Natural killer cell (primary cell): ENCODE results near the gene PHLDB2. TPM values are rescaled to one million over a fixed set of nuclear protein-coding genes. Genes with fewer than 3 reads are reported as not detected.

Source experiments
- ATAC-seq, 3 donors: fragments of 150-1000 bp in 2 of 3; fragments of 200-7000 bp in 1 of 3; cut with Tn5 transposase; 1 replicate in 1 of 3; 2 replicates in 2 of 3; pipeline ENCODE4 v1.10.0; 2021; ENCODE audit warnings: mild to moderate bottlenecking in 2 of 3, moderate library complexity in 2 of 3
- DNase-seq, 2 donors: peaks; one replicate each; pipeline versions ENCODE4 v3.0.0 to v3.0.0-alpha.2; 2013 to 2021; ENCODE audit warnings: mixed read lengths in 1 of 2
- H3K27ac ChIP-seq: one replicate; pipeline ENCODE4 v1.5.1; 2013; ENCODE audit warnings: mild to moderate bottlenecking, low read length
- H3K27me3 ChIP-seq: one replicate; pipeline ENCODE4 v1.6.1; 2013; ENCODE audit warnings: low read length; ENCODE audit not compliant: control insufficient read depth, insufficient read depth
- H3K36me3 ChIP-seq: one replicate; pipeline ENCODE4 v1.6.1; 2013; ENCODE audit warnings: low read length; ENCODE audit not compliant: control insufficient read depth, insufficient read depth
- H3K4me1 ChIP-seq: one replicate; pipeline ENCODE4 v1.6.1; 2013; ENCODE audit warnings: low read length; ENCODE audit not compliant: control insufficient read depth, insufficient read depth
- H3K4me3 ChIP-seq: one replicate; pipeline ENCODE4 v1.5.1; 2013; ENCODE audit warnings: low read length
- H3K9me3 ChIP-seq: one replicate; pipeline ENCODE4 v1.6.1; 2013; ENCODE audit warnings: low read length; ENCODE audit not compliant: control insufficient read depth, insufficient read depth
- H3K27ac Mint-ChIP-seq, 2 donors: one replicate each; pipeline ENCODE4 v1.8.0; 2022; ENCODE audit warnings: mild to moderate bottlenecking in 2 of 2, mixed read lengths in 2 of 2, moderate library complexity in 1 of 2
- H3K27me3 Mint-ChIP-seq, 2 donors: one replicate each; pipeline ENCODE4 v1.8.0; 2022; ENCODE audit warnings: low read depth in 2 of 2, mixed read lengths in 2 of 2
- H3K36me3 Mint-ChIP-seq: one replicate; pipeline ENCODE4 v1.8.0; 2022; ENCODE audit warnings: mixed read lengths
- H3K4me1 Mint-ChIP-seq, 2 donors: one replicate each; pipeline ENCODE4 v1.8.0; 2022; ENCODE audit warnings: mixed read lengths in 2 of 2
- H3K4me3 Mint-ChIP-seq: one replicate; pipeline ENCODE4 v1.8.0; 2022; ENCODE audit warnings: mild to moderate bottlenecking, moderate library complexity, mixed read lengths
- H3K9me3 Mint-ChIP-seq, 2 donors: one replicate each; pipeline ENCODE4 v1.8.0; 2022; ENCODE audit warnings: mixed read lengths in 2 of 2
- CTCF ChIP-seq: fragments of 200-600 bp; IDR thresholded peaks from one replicate; pipeline ENCODE4 v1.8.0; 2022; ENCODE audit warnings: antibody characterized with exemption
- WGBS: methylation state at CpG from one replicate; pipeline ENCODE4 v1.1.7; 2013; ENCODE audit warnings: missing lambda C conversion rate; ENCODE audit not compliant: insufficient coverage; 5-methylcytosine and 5-hydroxymethylcytosine counted together
- intact Hi-C: fragments of 100-400 bp; cut with micrococcal nuclease; formaldehyde crosslinking; loops from one replicate; pipeline ENCODE4 v1.14.2; 2022
- total RNA-seq, 4 donors: library from RNA; stranded (reverse); fragments of 120-200 nt in 1 of 4; gene quantifications; one replicate each; pipeline versions ENCODE4 v1.2.3 to v1.2.4, GENCODE V29; 2013 to 2022

Gene PHLDB2
- total RNA-seq, 3 donors from 2014 or later (not counting 1 experiment from before 2014, with no cell fraction given): 63.3 to 93.4 (median 64.0) TPM

DNA sequence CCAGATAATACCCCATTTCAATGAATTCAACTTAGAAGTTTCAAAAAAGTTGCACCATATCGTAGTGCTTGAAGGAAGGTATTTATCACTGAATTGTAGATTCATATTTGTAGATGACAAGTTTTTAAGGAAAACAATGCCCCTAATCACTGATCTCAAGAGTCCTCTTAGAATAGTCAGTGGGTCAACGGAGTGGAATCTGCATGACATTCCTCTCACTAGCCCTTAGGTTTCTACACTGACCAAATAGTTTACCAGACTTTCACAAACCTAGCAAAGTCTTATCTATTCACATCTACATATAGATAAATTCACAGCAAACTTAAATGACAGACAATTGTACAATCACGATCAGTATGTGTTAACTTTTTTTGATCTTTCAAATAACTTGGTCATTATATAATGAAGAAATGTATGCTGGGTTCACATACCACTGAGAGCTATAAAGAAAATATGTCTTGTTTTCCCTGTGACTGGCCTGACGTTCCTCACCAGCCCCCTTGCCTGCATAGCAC is 35.7 kb upstream of the PHLDB2 start:
- Mint-ChIP-seq H3K36me3 (no peaks in the 10 kb centered on the region), H3K4me1 (peaks cover 9% of the 10 kb centered on the region in 2 donors), H3K4me3 (no peak overlapping the region), H3K9me3 (peaks cover 0 to 6% of the 10 kb centered on the region in 2 donors), H3K27ac (no peak overlapping the region), H3K27me3 (no peaks in the 10 kb centered on the region)
- H3K27ac ChIP-seq: no peak overlapping the region
- ATAC-seq: no peak
- no peaks in the 10 kb centered on the region for H3K27me3 ChIP-seq
- H3K36me3 ChIP-seq: no peaks in the 10 kb centered on the region
- intact Hi-C loops: no loop called here
- 95% methylated on average over 3 of the region's 4 CpGs for WGBS
- no peak for DNase-seq
- no peak for TF ChIP-seq CTCF
- H3K4me1 ChIP-seq: no peaks in the 10 kb centered on the region
- H3K4me3 ChIP-seq: no peak overlapping the region
- no peaks in the 10 kb centered on the region for H3K9me3 ChIP-seq

- ATAC-seq (no peak), DNase-seq (no peak)
- H3K36me3 ChIP-seq: no peaks in the 10 kb centered on the region
- WGBS: 69% methylated on average over 4 of the region's 4 CpGs
- H3K27ac ChIP-seq: no peak overlapping the region
- H3K27me3 ChIP-seq: no peaks in the 10 kb centered on the region
- Mint-ChIP-seq H3K4me3 (no peak overlapping the region), H3K9me3 (peaks cover 0 to 2% of the 10 kb centered on the region in 2 donors), H3K36me3 (no peaks in the 10 kb centered on the region), H3K27ac (no peak overlapping the region), H3K27me3 (no peaks in the 10 kb centered on the region), H3K4me1 (peaks cover 9% of the 10 kb centered on the region in 2 donors)
- H3K4me3 ChIP-seq: no peak overlapping the region
- no peaks in the 10 kb centered on the region for H3K4me1 ChIP-seq
- TF ChIP-seq CTCF: no peak
- intact Hi-C loops: no loop called here
- H3K9me3 ChIP-seq: no peaks in the 10 kb centered on the region
These were observed 34.7 kb upstream of the PHLDB2 start for GRCh38 chr3:111824351-111824750.

DNA sequence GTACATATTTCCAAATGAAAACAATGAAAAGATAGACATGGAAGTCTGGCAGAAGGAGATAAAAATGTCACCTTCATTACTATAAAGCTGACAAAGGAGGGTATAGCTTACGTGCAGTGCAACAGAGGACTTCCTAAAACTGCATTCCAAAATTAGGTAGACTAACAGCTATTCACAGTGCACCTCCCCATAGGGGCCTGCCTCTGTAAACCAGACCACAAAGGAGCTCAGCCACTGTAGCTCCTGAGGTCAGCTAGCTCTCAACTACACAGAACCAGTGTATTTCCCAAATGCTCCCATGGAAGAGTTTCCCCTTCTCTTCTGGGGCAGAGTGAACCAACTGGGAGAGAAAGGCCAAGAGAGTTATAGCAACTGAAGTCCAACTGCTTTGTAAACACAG is 31.2 kb upstream of the PHLDB2 start:
- Mint-ChIP-seq H3K27me3 (no peaks in the 10 kb centered on the region), H3K4me3 (no peak overlapping the region), H3K4me1 (peaks cover 17 to 19% of the 10 kb centered on the region in 2 donors), H3K36me3 (no peaks in the 10 kb centered on the region), H3K9me3 (no peaks in the 10 kb centered on the region), H3K27ac (no peak overlapping the region)
- H3K4me1 ChIP-seq: peaks cover 4% of the 10 kb centered on the region
- WGBS: 75% methylated on average over 1 of the region's 1 CpG
- no peak for TF ChIP-seq CTCF
- intact Hi-C loops: no loop called here
- no peak overlapping the region for H3K27ac ChIP-seq
- ATAC-seq: no peak
- no peaks in the 10 kb centered on the region for H3K36me3 ChIP-seq
- no peaks in the 10 kb centered on the region for H3K27me3 ChIP-seq
- no peak for DNase-seq
- H3K4me3 ChIP-seq: no peak overlapping the region
- no peaks in the 10 kb centered on the region for H3K9me3 ChIP-seq

GRCh38 chr3:111828530-111828929 is 30.5 kb upstream of the PHLDB2 start:
- Mint-ChIP-seq H3K27me3 (no peaks in the 10 kb centered on the region), H3K36me3 (no peaks in the 10 kb centered on the region), H3K4me3 (no peak overlapping the region), H3K9me3 (no peaks in the 10 kb centered on the region), H3K27ac (no peak overlapping the region), H3K4me1 (peaks cover 17 to 19% of the 10 kb centered on the region in 2 donors)
- Histone ChIP-seq H3K4me1 (peaks cover 4% of the 10 kb centered on the region), H3K27ac (no peak overlapping the region), H3K27me3 (no peaks in the 10 kb centered on the region), H3K36me3 (no peaks in the 10 kb centered on the region), H3K9me3 (no peaks in the 10 kb centered on the region), H3K4me3 (no peak overlapping the region)
- intact Hi-C loops: no loop called here
- DNase-seq (no peak), ATAC-seq (no peak)
- no peak for TF ChIP-seq CTCF
- 95% methylated on average over 6 of the region's 6 CpGs for WGBS
